HepG2 (cell line): ENCODE data around the gene SPTSSA. TPM values are rescaled to one million over a fixed set of nuclear protein-coding genes. Genes with fewer than 3 reads are reported as not detected.
A peak's percentile ranks its signal among the peaks of the same experiment; 100 is the strongest.

Source experiments
- ARID3A ChIP-seq: IDR thresholded peaks from 2 replicates; pipeline ENCODE4 v1.6.1; 2012; ENCODE audit warnings: low read depth, low read length, improper control_type of control experiment
- ATF7 ChIP-seq, 2 experiments: fragments of 450-650 bp in 1 of 2; sonication (generic) in 1 of 2; formaldehyde crosslinking in 1 of 2; IDR thresholded peaks; 2 replicates each; pipeline versions ENCODE4 v1.4.0 to v1.6.1; 2016 to 2020; ENCODE audit warnings: antibody characterized with exemption in 1 of 2, mild to moderate bottlenecking in 1 of 2, missing genetic modification reagents in 1 of 2
- ESRRA ChIP-seq: sonication (generic); formaldehyde crosslinking; IDR thresholded peaks from 2 replicates; pipeline ENCODE4 v1.5.1; 2020; ENCODE audit warnings: mild to moderate bottlenecking, low read depth, missing genetic modification reagents
- GZF1 ChIP-seq: sonication (generic); formaldehyde crosslinking; IDR thresholded peaks from 2 replicates; pipeline ENCODE4 v1.5.1; 2020; ENCODE audit warnings: mild to moderate bottlenecking, missing genetic modification reagents
- HDAC1 ChIP-seq: sonication (generic); formaldehyde crosslinking; IDR thresholded peaks from 2 replicates; pipeline ENCODE4 v1.5.1; 2020; ENCODE audit warnings: mild to moderate bottlenecking, missing genetic modification reagents
- HNF1A ChIP-seq, 2 experiments: sonication (generic) in 1 of 2; formaldehyde crosslinking in 1 of 2; IDR thresholded peaks; 2 replicates each; pipeline versions ENCODE4 v1.4.0 to v1.6.1; 2016 to 2020; ENCODE audit warnings: borderline replicate concordance in 1 of 2, low read depth in 1 of 2, mild to moderate bottlenecking in 1 of 2, missing genetic modification reagents in 1 of 2
- HNRNPH1 ChIP-seq: fragments of 200-400 bp; formaldehyde crosslinking; optimal IDR thresholded peaks from 2 replicates; pipeline ENCODE3; 2017; ENCODE audit warnings: mild to moderate bottlenecking, low read depth, low read length
- HOXA7 ChIP-seq: sonication (generic); formaldehyde crosslinking; IDR thresholded peaks from 2 replicates; pipeline ENCODE4 v1.8.1; 2022; ENCODE audit warnings: mild to moderate bottlenecking, missing genetic modification reagents, moderate library complexity
- RFX5 ChIP-seq: IDR thresholded peaks from 2 replicates; pipeline ENCODE4 v1.6.1; 2011; ENCODE audit warnings: low read depth, low read length, improper control_type of control experiment
- THRA ChIP-seq: sonication (generic); formaldehyde crosslinking; IDR thresholded peaks from 2 replicates; pipeline ENCODE4 v1.4.0; 2020; ENCODE audit warnings: missing genetic modification reagents, borderline replicate concordance
- U2AF2 ChIP-seq: fragments of 200-400 bp; formaldehyde crosslinking; IDR thresholded peaks from 2 replicates; pipeline ENCODE4 v1.6.1; 2017; ENCODE audit warnings: low read depth, mild to moderate bottlenecking, low read length
- ZBTB8A ChIP-seq: sonication (generic); formaldehyde crosslinking; IDR thresholded peaks from 2 replicates; pipeline ENCODE4 v1.4.0; 2020; ENCODE audit warnings: mild to moderate bottlenecking, low read depth, missing genetic modification reagents, borderline replicate concordance
- ZMYM3 ChIP-seq: sonication (generic); formaldehyde crosslinking; IDR thresholded peaks from 2 replicates; pipeline ENCODE4 v1.5.1; 2020; ENCODE audit warnings: mild to moderate bottlenecking, missing genetic modification reagents
- ZNF24 ChIP-seq: fragments of 450-650 bp; IDR thresholded peaks from 2 replicates; pipeline ENCODE4 v1.6.1; 2017; ENCODE audit warnings: antibody characterized with exemption, mild to moderate bottlenecking
- ZNF326 ChIP-seq: sonication (generic); formaldehyde crosslinking; IDR thresholded peaks from 2 replicates; pipeline ENCODE4 v1.4.0; 2020; ENCODE audit warnings: missing genetic modification reagents, borderline replicate concordance
- ZNF383 ChIP-seq: sonication (generic); formaldehyde crosslinking; IDR thresholded peaks from 2 replicates; pipeline ENCODE4 v1.4.0; 2020; ENCODE audit warnings: missing genetic modification reagents, mild to moderate bottlenecking, borderline replicate concordance
- ZNF597 ChIP-seq: sonication (generic); formaldehyde crosslinking; IDR thresholded peaks from 2 replicates; pipeline ENCODE4 v1.5.0; 2020; ENCODE audit warnings: missing genetic modification reagents
- ZNF883 ChIP-seq: sonication (generic); formaldehyde crosslinking; IDR thresholded peaks from 2 replicates; pipeline ENCODE4 v1.5.1; 2020; ENCODE audit warnings: mild to moderate bottlenecking, missing genetic modification reagents; ENCODE audit errors: not compliant biosample characterization
- polyA plus RNA-seq, 8 experiments: library from polyadenylated mRNA; depleted of rRNA in 3 of 8; stranded (reverse) in 7 of 8; unstranded in 1 of 8; fragments of >200 nt; fragmentation: Illumina TruSeq in 4 of 8; extraction: Trizol in 4 of 8; gene quantifications; 2 replicates each; pipeline versions ENCODE4 v1.2.1 to v1.2.3, GENCODE V29; 2011 to 2016; ENCODE audit warnings: low read depth in 4 of 8, missing spikeins in 1 of 8, mixed read lengths in 1 of 8; ENCODE audit not compliant: insufficient read depth in 1 of 8
- total RNA-seq, 5 experiments: library from RNA; depleted of rRNA; stranded (reverse); fragments of >200 nt; fragmentation: Illumina TruSeq; extraction: Trizol; gene quantifications; 2 replicates each; pipeline ENCODE4 v1.2.3, GENCODE V29; 2016; ENCODE audit warnings: low read depth in 1 of 5
- TF ChIP-seq, protein P1 (sequence below): sonication (generic); formaldehyde crosslinking; IDR thresholded peaks from 2 replicates; pipeline ENCODE4 v1.8.0; 2022; ENCODE audit warnings: mild to moderate bottlenecking, missing genetic modification reagents, moderate library complexity

The SPTSSA gene
- total and polyA plus RNA-seq, 2 of the 13 experiments (the other 11 are each of a cell fraction or from before 2014, with no cell fraction given): 19.1 to 86.1 TPM

GRCh38 chr14:34461334-34462131 is 507 bp downstream of the SPTSSA start (continued):
- TF ChIP-seq HNF1A (IDR thresholded peaks at IDR 0.05; ENCODE audit: low read depth): no peak
- peak; percentile 8; the same call in 1 of the 2 replicates for TF ChIP-seq HNF1A (CRISPR knock-in tag; IDR thresholded peaks at IDR 0.05; ENCODE audit: borderline replicate concordance)
- no peak for TF ChIP-seq ARID3A
- TF ChIP-seq, protein P1, sequence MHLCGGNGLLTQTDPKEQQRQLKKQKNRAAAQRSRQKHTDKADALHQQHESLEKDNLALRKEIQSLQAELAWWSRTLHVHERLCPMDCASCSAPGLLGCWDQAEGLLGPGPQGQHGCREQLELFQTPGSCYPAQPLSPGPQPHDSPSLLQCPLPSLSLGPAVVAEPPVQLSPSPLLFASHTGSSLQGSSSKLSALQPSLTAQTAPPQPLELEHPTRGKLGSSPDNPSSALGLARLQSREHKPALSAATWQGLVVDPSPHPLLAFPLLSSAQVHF (CRISPR knock-in tag): no peak
- TF ChIP-seq ZMYM3 (CRISPR knock-in tag): 0 out of 2 replicates have a peak, but pooled peaks have one; percentile 40
- no peak for TF ChIP-seq ATF7 (IDR thresholded peaks at IDR 0.05)
- TF ChIP-seq ATF7 (CRISPR knock-in tag; IDR thresholded peaks at IDR 0.05): peak; percentile 46; the same call in 1 of the 2 replicates
- no peak for TF ChIP-seq U2AF2
- TF ChIP-seq ZNF883 (CRISPR knock-in tag): no peak
- TF ChIP-seq ZNF326 (CRISPR knock-in tag): no peak
- TF ChIP-seq ESRRA (CRISPR knock-in tag): peak; percentile 76; the same call in 1 of the 2 replicates
- TF ChIP-seq ZNF383 (CRISPR knock-in tag): no peak
- no peak for TF ChIP-seq RFX5
- no peak for TF ChIP-seq ZNF597 (CRISPR knock-in tag)
- TF ChIP-seq GZF1 (CRISPR knock-in tag): no peak
- TF ChIP-seq HOXA7 (CRISPR knock-in tag): no peak
- TF ChIP-seq THRA (CRISPR knock-in tag): no peak
- no peak for TF ChIP-seq ZNF24
- TF ChIP-seq ZBTB8A (CRISPR knock-in tag): no peak; the same call in 1 of the 2 replicates
- no peak for TF ChIP-seq HNRNPH1
- peak; percentile 81 for TF ChIP-seq HDAC1 (CRISPR knock-in tag)
